Neural cell (in vitro differentiated cells): ENCODE results near the gene PDE4D. TPM values are rescaled to one million over a fixed set of nuclear protein-coding genes. Genes with fewer than 3 reads are reported as not detected.

Experiments used
- H2AFZ ChIP-seq: fragments of 200-600, 300-800 bp; sonication (generic), shearing (Covaris generic); 2 replicates; pipeline ENCODE4 v1.6.0; 2014; ENCODE audit warnings: low read depth, mild to moderate bottlenecking, antibody characterized with exemption, low read length, moderate library complexity
- H3F3A ChIP-seq: fragments of 200-600 bp; shearing (Covaris generic); 2 replicates; pipeline ENCODE4 v1.6.1; 2016; ENCODE audit warnings: mild to moderate bottlenecking, moderate library complexity, mixed read lengths, antibody characterized with exemption, low read length; ENCODE audit not compliant: insufficient read depth, poor library complexity, severe bottlenecking
- H3K27ac ChIP-seq: fragments of 200-600, 300-800 bp; sonication (generic), shearing (Covaris generic); 2 replicates; pipeline ENCODE4 v1.5.1; 2014; ENCODE audit warnings: mild to moderate bottlenecking, low read length, moderate library complexity
- H3K27me3 ChIP-seq: fragments of 300-800, 200-600 bp; sonication (generic), shearing (Covaris generic); 2 replicates; pipeline ENCODE4 v1.6.0; 2014; ENCODE audit warnings: mild to moderate bottlenecking, low read depth, low read length, moderate library complexity; ENCODE audit not compliant: insufficient read depth
- H3K36me3 ChIP-seq: fragments of 300-800, 200-600 bp; sonication (generic), shearing (Covaris generic); 2 replicates; pipeline ENCODE4 v1.5.1; 2014; ENCODE audit warnings: mild to moderate bottlenecking, antibody characterized with exemption, low read length, moderate library complexity; ENCODE audit not compliant: insufficient read depth
- H3K4me2 ChIP-seq: fragments of 300-800, 200-600 bp; sonication (generic), shearing (Covaris generic); 2 replicates; pipeline ENCODE4 v1.6.0; 2014; ENCODE audit warnings: mild to moderate bottlenecking, low read length
- H3K4me3 ChIP-seq: fragments of 300-800, 200-600 bp; sonication (generic), shearing (Covaris generic); 2 replicates; pipeline ENCODE4 v1.5.1; 2014; ENCODE audit warnings: mild to moderate bottlenecking, low read length, moderate library complexity
- H3K79me2 ChIP-seq: fragments of 200-600 bp; shearing (Covaris generic); replicated peaks from 2 replicates; pipeline ENCODE4 v1.6.0; 2014; ENCODE audit warnings: mild to moderate bottlenecking, low read length, moderate library complexity; ENCODE audit not compliant: insufficient read depth
- H3K9ac ChIP-seq: fragments of 300-800, 200-600 bp; sonication (generic), shearing (Covaris generic); 2 replicates; pipeline ENCODE4 v1.6.1; 2016; ENCODE audit warnings: mild to moderate bottlenecking, low read length, mixed read lengths
- H3K9me2 ChIP-seq: fragments of 200-600 bp; shearing (Covaris generic); 2 replicates; pipeline ENCODE4 v1.6.1; 2016; ENCODE audit warnings: mild to moderate bottlenecking, low read length, mixed read lengths; ENCODE audit not compliant: insufficient read depth
- H3K9me3 ChIP-seq: fragments of 200-600, 300-800 bp; sonication (generic), shearing (Covaris generic); 2 replicates; pipeline ENCODE4 v1.6.1; 2016; ENCODE audit warnings: mild to moderate bottlenecking, mixed run types, low read length, moderate library complexity, mixed read lengths
- H4K20me1 ChIP-seq: fragments of 200-600 bp; shearing (Covaris generic); 2 replicates; pipeline ENCODE4 v1.6.1; 2016; ENCODE audit warnings: mild to moderate bottlenecking, mixed run types; ENCODE audit not compliant: insufficient read depth
- CTCF ChIP-seq: fragments of 450-650 bp; IDR thresholded peaks from 2 replicates; pipeline ENCODE4 v1.5.1; 2014; ENCODE audit warnings: antibody characterized with exemption, mild to moderate bottlenecking, moderate library complexity; ENCODE audit not compliant: poor library complexity, severe bottlenecking
- EP300 ChIP-seq: fragments of 450-650 bp; conservative IDR thresholded peaks from 2 replicates; pipeline ENCODE4 v1.6.1; 2014; ENCODE audit warnings: antibody characterized with exemption, mild to moderate bottlenecking, moderate library complexity; ENCODE audit not compliant: poor library complexity, severe bottlenecking
- EZH2 ChIP-seq: fragments of 200-600, 300-800 bp; shearing (Covaris generic), sonication (generic); IDR thresholded peaks from 2 replicates; pipeline ENCODE4 v1.6.1; 2014; ENCODE audit warnings: antibody characterized with exemption, low read length, borderline replicate concordance, mild to moderate bottlenecking; ENCODE audit not compliant: insufficient read depth, poor library complexity, severe bottlenecking
- MXI1 ChIP-seq: fragments of 450-650 bp; conservative IDR thresholded peaks from 2 replicates; pipeline ENCODE4 v1.6.1; 2014; ENCODE audit warnings: antibody characterized with exemption, mild to moderate bottlenecking; ENCODE audit not compliant: poor library complexity, severe bottlenecking
- POLR2AphosphoS5 ChIP-seq: IDR thresholded peaks from 2 replicates; pipeline ENCODE4 v1.6.1; 2012
- RAD21 ChIP-seq: fragments of 450-650 bp; conservative IDR thresholded peaks from 2 replicates; pipeline ENCODE4 v1.6.1; 2014; ENCODE audit warnings: antibody characterized with exemption, mild to moderate bottlenecking, moderate library complexity
- REST ChIP-seq: IDR thresholded peaks from 2 replicates; pipeline ENCODE4 v1.6.1; 2012; ENCODE audit warnings: borderline replicate concordance
- SMC3 ChIP-seq: fragments of 450-650 bp; conservative IDR thresholded peaks from 2 replicates; pipeline ENCODE4 v1.6.1; 2014; ENCODE audit warnings: antibody characterized with exemption, mild to moderate bottlenecking, moderate library complexity; ENCODE audit not compliant: poor library complexity
- TAF1 ChIP-seq: IDR thresholded peaks from 2 replicates; pipeline ENCODE4 v1.6.1; 2012; ENCODE audit warnings: low read depth
- polyA plus RNA-seq: library from polyadenylated mRNA; depleted of rRNA; stranded (reverse); fragments of >200 nt; gene quantifications from 2 replicates; pipeline ENCODE4 v1.2.3, GENCODE V29; 2014

Gene PDE4D
- polyA plus RNA-seq, 1 donor from 2014 or later, result 42.8 TPM

- no peak for TF ChIP-seq SMC3
- no peak for TF ChIP-seq TAF1
- no peak for TF ChIP-seq REST
- no peak for TF ChIP-seq RAD21
- no peak for TF ChIP-seq MXI1
- TF ChIP-seq EZH2, result no peak
- TF ChIP-seq CTCF, result no peak
- TF ChIP-seq EP300, result no peak
- TF ChIP-seq POLR2AphosphoS5, result no peak
- Histone ChIP-seq H3K79me2 (no peaks in the 10 kb centered on the region), H3K9me2 (no peaks in the 10 kb centered on the region), H3K9ac (no peak overlapping the region), H4K20me1 (no peaks in the 10 kb centered on the region), H3K27me3 (no peaks in the 10 kb centered on the region), H2AFZ (no peak overlapping the region), H3K4me3 (no peak overlapping the region), H3K4me2 (no peak overlapping the region), H3K36me3 (no peaks in the 10 kb centered on the region), H3F3A (no peaks in the 10 kb centered on the region), H3K27ac (no peak overlapping the region), H3K9me3 (no peaks in the 10 kb centered on the region)
Measured at GRCh38 chr5:59458966-59459729, 434.4 kb downstream of the PDE4D start.

- H3K79me2 ChIP-seq, result no peaks in the 10 kb centered on the region
- TF ChIP-seq TAF1, result no peak
- TF ChIP-seq RAD21, result peak; percentile 14
Measured at GRCh38 chr5:59458321-59458720, 435.2 kb downstream of the PDE4D start.

More at GRCh38 chr5:59458321-59458720, 435.2 kb downstream of the PDE4D start:
- Histone ChIP-seq H4K20me1 (no peaks in the 10 kb centered on the region), H3K4me2 (no peak overlapping the region), H3K9me2 (no peaks in the 10 kb centered on the region), H2AFZ (no peak overlapping the region), H3K9ac (peak overlapping the region; percentile 19), H3K36me3 (no peaks in the 10 kb centered on the region), H3K9me3 (no peaks in the 10 kb centered on the region), H3K4me3 (peak overlapping the region; percentile 24), H3F3A (no peaks in the 10 kb centered on the region), H3K27ac (peak overlapping the region; percentile 59), H3K27me3 (no peaks in the 10 kb centered on the region)
